Pons (tissue), 1 donor: ENCODE measurements around the gene IQCE.
"Not testable (repeated sequence)": the region's sequence is repeated elsewhere in the genome, so short reads cannot be mapped to it uniquely, and the experiment has no call there.

ENCODE experiments used
- DNase-seq: peaks from one replicate; pipeline ENCODE4 v3.0.0-alpha.2; 2016; ENCODE audit warnings: low spot score

IQCE gene

DNA sequence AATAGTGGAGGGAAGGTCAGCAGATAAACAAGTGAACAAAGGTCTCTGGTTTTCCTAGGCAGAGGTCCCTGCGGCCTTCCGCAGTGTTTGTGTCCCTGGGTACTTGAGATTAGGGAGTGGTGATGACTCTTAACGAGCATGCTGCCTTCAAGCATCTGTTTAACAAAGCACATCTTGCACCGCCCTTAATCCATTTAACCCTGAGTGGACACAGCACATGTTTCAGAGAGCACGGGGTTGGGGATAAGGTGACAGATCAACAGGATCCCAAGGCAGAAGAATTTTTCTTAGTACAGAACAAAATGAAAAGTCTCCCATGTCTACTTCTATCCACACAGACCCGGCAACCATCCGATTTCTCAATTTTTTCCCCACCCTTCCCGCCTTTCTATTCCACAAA lies 25.2 kb upstream of the IQCE start:
- not testable (repeated sequence) for DNase-seq

- DNase-seq: not testable (repeated sequence)
Measured at GRCh38 chr7:2534214-2534613, 24.6 kb upstream of the IQCE start.

- not testable (repeated sequence) for DNase-seq
Measured at GRCh38 chr7:2535872-2536627, 22.7 kb upstream of the IQCE start.

GRCh38 chr7:2537981-2538851 lies 20.6 kb upstream of the IQCE start:
- no peak for DNase-seq

DNA sequence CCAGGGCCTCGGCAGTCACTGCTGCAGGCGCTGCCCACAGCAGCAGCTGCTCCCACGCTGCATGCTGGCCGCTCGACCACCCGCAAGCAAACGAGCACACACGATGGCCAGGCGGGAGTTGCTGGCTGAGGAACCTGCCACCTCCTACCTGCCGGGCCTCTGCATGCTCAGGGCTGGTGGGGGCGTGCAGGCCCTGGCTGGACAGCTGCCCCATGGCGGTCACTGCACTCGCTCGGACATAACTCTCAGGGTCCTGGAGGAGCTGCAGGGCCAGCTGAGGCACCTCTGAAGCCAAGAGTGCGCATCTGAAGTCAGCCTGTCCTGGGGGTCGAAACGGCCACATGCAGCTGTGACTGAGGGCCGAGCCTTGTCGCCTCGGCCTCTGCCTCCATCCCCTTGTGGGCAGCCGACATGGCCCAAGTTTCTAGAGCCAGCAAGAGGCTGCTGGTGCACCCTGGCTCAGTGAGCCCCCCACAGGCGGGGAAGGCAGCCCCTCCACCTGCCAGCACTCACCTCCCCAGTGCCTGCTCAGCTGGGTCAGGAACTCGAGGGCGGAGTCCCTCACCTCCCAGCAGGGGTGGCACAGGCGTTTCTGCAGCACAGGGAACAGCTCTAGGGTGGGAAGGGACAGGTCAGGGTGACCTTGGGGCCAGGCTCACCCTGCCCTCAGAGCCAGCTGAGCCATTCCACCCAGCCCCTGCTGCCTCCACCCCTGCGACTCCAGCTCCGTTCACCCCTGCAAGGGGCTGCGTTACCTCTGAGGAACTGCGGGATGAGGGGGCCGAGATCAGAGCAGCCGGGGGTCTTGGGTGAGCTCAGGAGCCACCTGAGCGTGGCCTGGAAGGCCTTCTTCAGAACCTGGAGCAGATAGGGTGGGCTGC lies 19.5 kb upstream of the IQCE start:
- no peak for DNase-seq

DNA sequence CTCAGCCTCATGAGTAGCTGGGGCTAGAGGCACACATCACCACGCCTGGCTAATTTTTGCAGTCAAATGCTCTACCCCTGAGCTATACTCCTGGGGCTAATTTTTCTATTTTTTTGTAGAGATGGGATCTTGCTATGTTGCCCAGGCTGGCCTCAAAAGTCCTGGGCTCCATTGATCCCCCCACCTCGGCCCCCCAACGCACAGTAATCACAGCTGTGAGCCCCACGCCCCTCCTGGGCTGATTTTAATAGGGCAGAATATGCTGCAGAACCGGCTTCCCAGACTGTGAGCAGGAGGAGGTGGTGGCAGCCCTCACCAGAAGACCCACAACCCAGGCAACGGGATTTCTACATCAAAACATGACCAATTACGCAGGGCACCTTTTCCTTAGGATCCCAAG lies 18.6 kb upstream of the IQCE start:
- no peak for DNase-seq

GRCh38 chr7:2540641-2541051 lies 18.1 kb upstream of the IQCE start:
- DNase-seq: no peak

DNA sequence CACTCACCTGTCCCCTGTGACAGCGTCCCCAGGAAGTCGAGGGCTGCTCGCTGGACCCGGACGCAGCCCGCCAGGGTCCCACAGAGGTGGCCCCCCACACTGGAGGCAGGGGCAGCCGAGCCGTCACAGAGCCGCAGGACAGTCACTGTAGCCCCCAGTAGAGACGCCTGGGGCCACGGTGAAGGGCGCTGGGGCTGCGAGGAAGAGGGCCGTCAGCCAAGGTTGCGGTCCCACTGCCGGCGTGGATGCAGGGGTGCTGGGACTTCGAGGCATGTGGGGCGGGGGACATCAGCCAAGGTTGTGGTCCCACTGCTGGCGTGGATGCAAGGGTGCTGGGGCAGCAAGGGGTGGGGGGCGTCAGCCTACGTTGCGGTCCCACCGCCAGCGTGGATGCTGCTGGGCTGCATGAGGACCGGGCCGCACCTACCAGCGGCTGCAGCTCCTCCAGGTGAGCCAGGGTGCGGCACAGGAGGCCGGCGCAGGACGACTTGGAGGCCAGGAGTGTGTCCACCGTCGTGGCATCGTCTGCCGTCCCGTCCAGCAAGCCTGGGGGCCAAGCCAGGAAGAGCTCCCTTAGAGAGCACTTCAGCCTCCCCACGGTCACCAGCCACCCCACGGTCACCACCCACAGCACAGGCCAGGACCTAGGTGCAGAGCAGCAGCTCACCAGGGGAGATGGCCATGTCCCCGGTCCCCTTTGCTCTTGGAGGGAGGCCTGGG lies 17.3 kb upstream of the IQCE start:
- no peak for DNase-seq

GRCh38 chr7:2542011-2542915 lies 16.5 kb upstream of the IQCE start:
- no peak for DNase-seq

GRCh38 chr7:2542916-2543871 lies 15.6 kb upstream of the IQCE start:
- DNase-seq: no peak

- no peak for DNase-seq
Measured at GRCh38 chr7:2544541-2545188, 14.1 kb upstream of the IQCE start.

GRCh38 chr7:2545746-2546425 lies 12.9 kb upstream of the IQCE start:
- no peak for DNase-seq

DNA sequence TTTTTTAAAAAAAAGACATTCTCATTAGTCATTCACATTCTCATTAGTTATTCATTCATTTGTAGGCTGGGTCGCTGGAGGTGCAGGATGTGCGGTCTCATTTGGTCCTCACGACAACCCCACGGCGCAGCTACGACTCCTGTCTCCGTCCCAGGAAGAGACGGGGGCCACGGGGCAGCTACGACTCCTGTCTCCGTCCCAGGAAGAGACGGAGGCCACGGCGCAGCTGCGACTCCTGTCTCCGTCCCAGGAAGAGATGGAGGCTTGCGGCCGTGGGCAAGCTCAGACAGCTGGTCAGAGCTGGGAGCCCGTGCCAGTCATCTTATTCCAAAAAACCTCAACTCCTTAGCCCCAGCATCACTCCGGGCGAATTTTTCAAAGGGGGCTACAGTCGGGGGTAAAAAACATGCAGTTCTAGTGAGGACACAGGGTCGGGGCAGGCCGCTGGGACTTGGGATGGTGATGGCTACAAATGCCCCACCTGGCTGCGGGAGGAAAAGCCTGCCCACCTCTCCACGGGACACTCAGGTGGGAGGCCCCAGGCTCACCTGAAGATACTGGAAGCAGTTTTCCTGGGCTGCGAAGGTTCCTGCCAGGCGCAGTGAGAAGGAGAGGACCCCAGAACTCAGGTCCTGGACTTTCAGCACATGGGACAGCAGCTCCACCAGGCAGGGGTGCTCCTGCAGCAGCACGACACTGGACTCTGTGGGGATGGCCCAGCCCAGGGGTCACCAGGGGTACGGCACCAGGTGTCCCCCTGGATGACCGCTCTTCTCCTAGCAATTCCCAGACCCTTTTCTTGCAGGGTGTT lies 11.8 kb upstream of the IQCE start:
- no peak for DNase-seq

- DNase-seq: no peak
Measured at GRCh38 chr7:2551418-2551817, 7.4 kb upstream of the IQCE start.

DNA sequence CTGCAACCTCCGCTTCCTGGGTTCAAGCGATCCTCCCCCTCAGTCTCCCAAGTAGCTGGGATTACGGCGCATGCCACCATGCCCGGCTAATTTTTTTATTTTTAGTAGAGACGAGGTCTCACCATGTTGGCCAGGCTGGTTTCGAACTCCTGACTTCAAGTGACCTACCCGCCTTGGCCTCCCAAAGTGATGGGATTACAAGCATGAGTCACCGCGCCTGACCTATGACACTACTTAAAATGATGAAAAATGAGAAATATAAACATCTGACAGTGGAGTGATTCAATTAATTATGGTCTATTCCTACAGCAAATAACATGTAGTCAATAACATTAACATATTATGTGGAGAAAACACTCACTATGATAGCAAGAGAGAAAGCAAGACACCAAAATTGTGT lies 5.7 kb upstream of the IQCE start:
- no peak for DNase-seq

DNA sequence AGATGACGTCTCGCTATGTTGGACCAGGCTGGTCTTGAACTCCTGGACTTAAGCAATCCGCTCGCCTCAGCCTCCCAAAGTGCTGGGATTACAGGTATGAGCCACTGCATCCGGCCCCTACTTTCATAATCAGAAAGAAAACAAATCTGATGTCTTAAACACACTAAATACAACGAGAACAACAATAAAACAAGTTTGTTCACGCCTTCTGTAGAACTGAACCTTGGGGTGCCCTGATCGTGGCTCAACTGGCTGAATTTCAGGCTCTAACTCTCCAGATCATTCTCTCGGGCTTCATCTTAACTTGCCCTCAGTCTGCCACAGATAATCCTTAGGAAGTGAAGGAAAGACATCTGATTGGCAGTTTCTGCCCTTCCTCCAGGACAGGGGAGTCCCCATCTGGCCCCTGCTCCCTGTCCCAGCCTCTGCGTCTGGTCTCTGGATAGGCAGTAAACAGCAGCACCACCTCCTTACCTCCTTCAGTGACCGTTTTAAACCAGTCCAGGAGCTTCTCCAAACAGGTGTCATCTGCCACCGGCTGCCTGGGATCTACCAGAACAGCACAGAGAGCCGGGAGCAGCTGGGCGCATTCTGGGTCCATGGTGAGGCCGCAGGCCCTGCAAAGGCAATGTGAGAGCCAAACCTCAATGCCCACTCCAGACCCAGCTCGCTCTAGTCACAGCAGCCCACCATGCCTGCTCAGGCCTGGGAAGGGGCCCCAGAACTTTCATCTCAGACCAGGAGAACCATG lies 4.8 kb upstream of the IQCE start:
- no peak for DNase-seq

DNA sequence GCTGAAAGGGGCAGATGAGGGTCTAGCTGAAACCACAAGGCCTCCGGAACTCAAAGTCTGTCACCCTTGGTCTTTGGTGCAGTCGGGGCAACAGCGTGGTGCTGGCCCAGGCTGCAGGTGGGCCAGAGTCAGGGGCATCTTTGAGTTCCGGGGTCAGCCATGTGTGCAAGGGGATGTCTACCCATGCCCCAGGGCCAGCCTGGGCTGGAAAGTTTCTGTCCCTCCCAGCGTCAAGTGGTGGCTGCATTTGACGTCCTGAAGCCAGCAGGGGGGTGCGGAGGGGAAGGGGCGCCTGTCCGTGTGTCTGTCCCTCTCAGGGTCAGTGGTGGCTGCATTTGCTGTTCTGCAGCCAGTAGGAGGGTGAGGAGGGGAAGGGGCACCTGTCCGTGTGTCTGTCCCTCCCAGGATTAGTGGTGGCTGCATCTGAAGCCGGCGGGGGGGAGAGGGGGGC lies 4.1 kb upstream of the IQCE start:
- no peak for DNase-seq
